GM21825 (cell line): ENCODE measurements around the gene TMEM144.

ENCODE experiments used
- ATAC-seq: cut with Tn5 transposase; IDR thresholded peaks from one replicate; pipeline ENCODE4 v1.9.1; 2021; ENCODE audit warnings: mild to moderate bottlenecking, moderate library complexity; ENCODE audit not compliant: unreplicated experiment

TMEM144 gene

DNA sequence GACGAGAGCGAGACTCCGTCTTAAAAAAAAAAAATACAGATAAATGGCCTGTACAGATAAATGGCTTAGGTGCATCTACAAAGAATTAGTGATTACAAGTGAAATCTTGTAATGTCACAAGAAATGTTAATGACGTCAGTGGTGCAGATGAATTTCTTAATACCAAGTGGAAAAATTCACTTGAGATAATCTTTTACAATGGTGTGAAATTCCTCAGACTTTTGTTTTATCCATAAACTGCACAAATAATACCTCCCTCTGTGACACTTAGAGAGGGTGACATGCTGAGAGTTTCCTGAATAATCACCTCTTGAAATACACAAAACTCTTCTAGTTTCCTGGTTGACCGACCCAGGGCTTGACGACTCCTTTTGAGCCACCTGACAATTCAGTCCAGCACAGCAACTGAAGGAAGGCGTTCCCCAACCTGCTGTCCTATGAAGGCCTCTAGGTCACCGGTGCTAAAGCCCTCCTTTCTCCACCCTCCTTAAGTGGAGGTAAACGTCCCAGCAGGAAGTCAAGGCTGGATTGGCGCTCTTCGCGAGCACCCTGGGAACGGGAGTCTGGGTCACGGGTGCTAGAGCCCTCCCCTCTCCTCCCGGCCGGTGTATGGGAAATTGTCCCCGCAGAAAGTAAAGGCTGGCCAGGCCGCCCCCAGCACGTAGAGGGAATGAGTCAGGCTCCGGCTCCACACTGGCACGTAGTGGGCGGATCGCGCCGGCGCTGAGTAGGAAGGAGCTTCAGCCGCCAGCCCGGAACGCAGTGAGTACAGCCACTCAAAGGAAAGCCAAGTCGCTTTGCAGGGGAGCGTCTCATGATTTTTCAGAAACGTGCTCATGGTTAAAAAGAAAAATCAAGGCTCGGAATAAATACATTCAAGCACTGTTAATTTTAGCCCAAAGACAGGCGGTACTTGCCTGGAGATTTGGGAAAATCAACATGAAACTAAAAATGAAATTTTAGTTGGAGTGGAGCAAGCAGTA, at the start of gene TMEM144:
TMEM144 (plus strand) TSS at position 662 of the 983 bp plus-strand sequence. CDS start 2,182 bp downstream, outside the sequence.
- peak; percentile 94 for ATAC-seq

DNA sequence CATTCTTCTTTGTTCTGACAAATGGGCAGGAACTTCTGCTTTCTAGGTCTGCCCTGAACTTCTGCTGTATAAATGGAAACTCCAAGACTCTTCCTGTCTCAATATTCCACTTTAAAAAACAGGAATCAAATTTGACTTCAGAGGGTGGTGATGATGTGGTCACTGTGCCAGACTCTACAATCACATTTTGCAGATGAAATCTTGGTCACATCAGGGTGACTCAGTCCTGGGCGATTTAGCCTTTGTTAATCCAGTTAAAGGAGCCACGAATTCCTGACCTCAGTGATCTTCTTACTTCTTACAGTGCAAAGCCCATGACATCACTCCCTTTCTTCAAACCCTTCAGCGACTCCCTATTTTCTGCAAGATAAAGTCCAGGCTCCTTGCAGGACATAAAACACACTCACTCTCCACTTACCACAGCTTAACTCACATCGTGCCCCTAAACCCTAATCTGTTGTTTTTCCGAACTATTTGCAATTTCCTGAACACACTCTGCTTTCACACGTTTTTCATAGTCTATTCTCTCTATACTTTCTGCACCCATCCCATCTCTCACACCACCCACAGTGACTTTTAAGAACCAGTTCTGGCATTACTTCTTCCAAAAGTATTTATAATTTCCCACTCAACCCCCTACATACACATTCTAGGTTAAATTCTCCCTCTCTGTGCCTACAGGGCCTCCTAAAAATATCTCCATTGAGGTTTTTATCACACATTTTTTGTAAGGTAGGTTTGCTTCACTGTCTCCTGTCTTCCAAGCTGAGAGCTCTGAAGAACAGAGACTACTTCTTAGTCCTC, 48.5 kb upstream of the TMEM144 start:
- no peak for ATAC-seq

DNA sequence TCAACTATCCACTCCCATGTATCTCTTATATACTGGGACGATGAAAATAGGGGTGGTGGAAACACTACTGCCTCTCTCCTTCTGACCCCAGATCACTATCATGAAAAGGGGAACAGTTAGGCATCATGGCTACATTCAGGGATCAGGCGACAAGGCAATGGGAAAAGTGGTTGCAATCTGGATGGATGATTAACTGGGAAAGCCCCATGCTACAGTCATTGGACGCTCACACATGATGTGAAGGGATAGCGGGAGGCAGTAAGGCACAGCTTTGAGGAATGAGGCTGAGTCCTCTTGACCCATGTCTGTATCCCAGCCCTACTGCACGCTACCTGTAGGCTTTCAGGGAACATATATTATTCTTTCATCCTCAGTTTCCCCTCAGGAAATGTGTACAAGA, 47.7 kb upstream of the TMEM144 start:
- no peak for ATAC-seq

DNA sequence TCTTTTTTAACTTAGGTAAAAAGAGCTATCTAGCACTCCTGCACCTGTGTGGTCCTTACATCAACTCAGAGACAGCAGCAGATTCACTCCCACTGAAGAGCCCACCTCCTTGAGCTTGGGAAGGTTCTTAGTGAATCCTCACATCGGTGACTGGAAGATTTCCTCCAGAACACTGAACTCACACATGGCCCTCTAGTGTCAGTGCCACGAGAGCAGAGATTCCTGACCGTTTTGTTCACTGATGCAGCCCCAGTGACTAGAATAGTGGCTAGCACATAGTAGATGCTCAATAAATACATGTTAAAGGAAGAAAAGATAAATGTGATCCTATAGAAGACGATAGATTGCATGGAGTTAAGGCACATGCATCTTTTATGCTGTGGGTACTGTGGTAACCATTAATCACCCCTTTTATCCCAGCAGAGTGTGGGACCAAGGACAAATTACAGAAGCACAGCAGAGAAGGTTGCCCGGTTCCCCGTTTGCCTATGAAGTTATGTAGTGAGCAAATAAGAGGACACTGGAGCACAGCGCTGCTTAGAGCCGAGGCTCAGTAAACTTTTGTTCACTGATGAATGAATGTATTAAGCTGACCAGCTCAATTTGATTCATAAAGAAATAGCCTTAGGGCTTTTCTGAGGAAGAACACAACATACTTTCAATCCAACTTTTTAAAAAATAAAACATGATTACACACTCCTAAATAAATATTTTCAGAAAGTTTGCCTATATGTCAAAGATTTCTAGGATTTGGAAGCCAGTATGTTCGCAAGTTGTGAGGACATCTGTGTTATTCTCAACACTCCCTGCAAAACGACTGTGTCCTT, 46.1 kb upstream of the TMEM144 start:
- ATAC-seq, result no peak

DNA sequence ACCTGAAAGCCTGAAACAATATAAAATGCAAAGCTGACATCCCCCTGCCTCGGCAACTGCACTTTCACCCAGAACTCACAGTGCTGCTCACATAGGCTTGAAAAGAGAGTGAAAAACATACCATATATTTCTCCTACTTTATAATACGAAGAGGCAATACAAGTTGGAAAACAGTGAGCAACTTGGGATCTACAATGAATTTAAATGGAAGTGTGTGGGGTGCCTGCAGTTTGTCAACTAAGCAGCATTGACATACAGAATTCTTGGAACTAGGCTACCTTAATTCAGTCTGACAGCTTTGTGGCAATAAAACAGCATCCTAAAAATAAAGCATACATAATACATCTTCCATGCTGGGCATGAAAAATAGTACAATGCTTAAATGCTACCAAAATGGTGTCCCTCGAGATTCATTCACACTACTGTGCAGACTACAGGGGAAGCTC, 45.5 kb upstream of the TMEM144 start:
- ATAC-seq, result no peak

DNA sequence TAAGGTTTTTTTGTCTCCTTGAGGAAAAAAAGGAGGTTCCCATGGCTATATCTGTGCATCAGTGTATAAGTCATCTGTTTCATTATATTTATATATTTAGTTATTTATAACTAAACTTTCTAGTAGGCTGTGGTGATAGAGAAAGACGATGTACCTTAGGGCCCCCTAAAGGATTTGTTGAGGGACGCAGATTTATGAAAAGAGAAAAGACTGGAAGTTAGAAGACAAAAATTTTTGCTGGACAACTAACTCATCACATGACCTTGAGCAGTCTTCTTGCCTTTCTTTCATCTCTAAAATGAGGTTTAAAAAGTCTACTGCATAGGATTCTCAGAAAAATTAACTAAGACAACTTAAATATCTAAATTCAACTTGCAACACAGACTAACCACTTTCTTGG, 43.6 kb upstream of the TMEM144 start:
- ATAC-seq, result no peak

DNA sequence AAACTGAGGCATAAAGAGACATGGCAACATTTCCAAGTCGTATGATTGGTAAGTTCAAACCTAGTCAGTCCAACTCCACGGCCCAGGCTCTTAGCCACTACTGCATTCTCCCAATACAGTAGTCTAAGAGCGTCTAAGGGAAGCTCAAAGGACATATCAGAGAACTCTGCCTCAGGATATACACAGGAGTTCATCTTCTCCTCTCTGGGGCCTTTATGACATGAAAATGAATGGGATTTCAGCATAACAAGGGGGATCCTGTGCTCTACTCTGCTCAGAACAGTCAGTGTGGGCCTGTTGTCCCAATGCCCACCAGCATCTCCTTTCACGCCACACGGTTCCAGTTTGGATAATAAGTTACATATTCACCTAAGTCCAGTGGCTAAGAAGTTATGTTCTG, 41.7 kb upstream of the TMEM144 start:
- ATAC-seq, result no peak

DNA sequence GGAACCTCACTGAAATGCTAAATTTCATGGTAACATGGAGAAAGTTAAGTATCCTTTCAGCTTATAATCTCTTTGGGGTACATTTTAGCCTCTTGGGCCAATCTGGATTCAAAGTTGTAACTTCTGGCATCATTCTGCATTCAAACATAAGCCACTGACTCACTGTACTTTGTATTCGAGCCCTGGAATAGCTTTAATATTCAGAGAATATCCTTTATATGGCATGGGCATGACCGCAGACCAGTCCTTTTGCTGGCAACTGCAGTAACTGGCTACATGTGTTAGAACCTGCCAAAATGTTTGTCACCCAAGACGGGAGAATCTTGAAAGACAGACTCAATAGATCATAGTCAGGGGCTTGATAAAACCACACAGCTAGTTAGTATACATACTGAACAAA, 40.8 kb upstream of the TMEM144 start:
- ATAC-seq, result no peak

DNA sequence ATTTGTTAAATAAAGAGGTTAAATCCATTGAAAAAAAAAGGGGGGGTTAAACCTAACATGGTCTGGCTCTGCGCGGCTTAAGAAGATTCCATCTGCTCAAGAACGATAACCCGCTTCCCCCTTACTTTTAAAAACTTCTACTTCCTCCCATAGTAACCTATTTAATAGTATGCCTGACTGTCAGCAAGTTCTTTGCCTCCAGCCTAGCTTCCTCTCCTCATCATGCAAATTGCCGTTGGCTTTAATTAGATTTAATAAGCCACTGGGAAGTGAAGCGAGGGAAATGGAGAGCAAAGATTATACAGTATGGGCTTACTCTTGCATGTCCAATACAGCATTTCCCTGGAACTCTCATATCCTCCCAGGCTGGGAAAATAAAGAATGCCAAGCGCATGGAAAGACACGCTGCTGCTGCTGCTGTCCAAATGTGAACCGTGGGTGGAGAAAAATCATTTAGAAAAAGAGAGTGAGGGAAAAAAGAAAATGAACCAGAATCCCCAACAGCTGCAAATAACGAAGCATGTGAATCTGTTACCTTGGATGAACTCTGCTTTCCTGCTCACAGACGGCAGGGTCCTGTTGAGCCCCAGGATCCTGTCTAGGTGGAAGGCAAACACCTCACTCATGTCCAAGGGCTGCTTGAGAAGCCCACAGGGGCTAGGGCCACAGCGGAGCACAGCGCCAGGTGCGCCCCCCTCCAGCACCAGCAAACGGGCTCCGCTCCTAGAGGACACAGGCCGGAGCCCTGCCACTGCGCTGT, 40.2 kb upstream of the TMEM144 start:
- no peak for ATAC-seq

DNA sequence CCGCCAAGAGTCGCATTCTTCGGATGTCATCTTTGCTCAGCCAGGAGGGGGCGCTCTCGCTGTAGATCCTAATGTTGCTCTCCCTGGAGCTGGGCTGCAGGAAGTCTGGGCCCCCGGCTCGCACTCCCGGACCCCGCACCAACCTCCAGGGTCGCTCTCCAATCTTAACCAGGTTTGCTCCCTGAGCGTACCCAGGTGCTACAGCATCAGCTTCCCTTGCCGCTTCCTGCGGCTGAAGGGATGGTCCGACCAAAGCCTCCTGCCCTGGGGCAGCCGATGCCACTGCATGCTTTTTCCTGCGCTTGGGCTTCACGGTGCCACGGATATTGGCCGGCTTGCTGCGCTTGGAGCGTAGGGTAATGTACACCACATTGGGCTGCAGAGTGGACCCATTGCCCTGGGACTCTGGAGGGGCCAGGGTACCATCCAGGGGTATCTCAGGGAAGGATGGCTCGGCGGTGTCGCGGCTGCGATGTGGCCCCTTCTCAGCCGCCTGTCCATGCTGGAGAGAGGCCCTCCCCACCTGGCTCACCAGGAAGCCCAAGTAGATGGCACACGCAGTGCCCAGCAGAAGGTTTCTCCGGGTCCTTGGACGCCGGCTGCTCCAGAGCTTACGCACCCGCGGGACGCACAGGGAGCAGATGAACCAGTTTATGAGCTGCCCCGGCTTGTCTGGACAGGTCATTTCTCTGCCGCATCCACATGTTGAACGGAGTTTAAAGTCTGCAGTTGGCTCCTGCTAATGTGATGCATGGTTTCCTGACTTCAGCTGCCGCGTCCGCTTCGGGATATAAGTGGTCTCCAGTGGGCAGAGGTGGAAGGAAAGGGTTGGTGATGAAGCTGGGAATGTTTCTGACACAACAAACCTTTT, 39.4 kb upstream of the TMEM144 start:
- ATAC-seq, result no peak

DNA sequence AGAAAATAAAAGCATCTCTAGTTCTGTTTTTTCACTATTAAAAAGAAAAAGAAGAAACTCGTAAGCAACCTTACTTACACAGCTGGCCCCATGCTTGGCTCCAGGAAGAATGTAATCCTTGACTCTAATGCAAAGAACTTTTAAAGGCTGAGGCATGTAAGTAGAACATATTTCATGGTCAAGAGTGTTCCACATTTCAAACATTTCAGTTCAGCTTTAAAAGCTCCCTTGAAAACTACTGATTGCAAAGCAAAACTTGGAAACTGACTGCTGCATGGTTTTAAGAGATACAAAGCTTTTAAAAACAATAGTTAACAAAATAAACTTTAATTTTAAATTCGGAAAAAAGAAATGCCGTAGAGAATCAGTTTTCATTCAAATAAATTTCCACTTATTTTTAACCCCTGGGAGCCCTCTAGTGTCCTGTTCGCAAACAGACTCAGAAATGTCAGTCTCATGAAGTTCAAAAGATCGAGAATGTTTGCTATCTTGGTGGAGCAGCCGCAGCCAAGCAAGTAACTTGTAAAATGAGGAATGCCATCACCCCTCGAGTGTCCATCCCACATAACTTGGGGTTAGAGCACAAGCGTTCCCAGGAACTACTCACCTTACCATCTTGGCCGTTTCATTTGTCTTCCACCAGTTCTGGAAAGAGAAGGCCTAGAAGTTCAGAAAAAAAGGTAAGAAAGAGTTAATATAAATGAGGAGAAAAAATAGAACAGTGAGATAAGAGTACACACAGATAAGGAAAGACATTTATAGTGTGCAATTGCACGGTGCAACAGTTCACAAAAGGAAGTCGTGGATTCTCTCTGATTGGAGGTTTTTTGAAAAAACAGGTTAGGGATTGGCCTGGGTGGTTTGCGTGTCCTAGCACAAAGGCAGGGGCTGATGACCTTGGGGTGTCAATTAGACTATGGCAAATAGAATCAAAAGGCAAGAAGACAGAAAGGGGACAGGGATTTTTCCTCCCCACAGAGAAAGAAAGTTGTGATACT, 37.7 kb upstream of the TMEM144 start, which contains the start of gene GASK1B:
GASK1B (minus strand) TSS at position 765 of the 998 bp plus-strand sequence. CDS start 1,650 bp downstream, outside the sequence.
- no peak for ATAC-seq

DNA sequence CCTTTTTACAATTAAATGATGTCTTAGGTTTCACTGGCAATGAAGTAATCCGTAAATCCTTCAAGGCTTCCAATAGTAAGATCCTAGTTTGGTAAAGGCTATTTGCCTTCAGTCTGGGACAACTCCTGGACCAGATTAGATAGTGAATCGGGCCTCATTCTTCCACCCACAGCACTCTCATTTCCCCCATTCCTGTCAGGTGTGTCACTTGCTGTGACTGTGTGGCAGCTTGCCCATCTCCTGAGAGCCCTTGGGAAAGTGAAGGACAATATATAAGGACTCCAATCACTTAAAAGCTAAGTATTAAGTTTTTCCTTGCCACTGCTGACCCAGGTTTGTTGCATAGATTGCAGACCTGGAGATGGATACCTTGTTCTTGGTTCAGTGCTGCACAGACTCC, 34.2 kb upstream of the TMEM144 start:
- ATAC-seq, result no peak

DNA sequence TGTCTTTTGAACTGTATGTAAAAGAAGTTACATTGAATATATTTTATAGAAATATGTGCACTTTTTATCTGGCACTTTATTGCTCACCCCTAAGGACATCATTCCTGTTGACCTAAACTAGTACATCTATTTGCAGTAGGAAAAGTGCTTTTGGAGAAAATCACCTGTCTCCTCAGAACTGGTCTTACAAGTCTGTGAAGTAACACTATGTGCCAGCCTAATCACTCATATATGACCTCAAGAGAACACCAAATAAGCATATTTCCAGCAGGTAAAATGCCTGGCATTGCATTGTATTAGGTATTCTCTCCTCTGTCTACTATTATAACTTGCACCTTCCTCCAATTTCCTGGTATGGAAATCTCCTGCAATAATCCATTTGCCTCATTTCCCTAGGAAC, 33.5 kb upstream of the TMEM144 start:
- no peak for ATAC-seq

DNA sequence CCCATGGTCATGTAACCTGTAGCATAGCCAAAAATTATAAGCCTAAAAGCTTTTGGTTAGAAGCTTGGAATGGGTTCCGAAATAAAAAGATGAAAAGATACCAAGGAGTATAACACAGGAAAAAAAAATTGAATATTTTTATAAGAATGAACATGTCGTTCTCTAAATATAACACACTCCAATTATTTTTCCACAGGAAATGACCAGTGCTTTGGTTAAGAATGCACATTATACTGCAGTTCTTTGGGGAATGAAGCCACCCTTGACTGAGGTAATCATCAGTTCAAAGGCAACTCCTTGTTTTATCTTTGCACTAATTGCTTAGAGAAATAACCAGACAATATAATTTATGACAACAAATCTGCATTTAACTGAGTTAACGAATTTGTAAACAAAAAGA, 30.8 kb upstream of the TMEM144 start:
- ATAC-seq, result no peak

DNA sequence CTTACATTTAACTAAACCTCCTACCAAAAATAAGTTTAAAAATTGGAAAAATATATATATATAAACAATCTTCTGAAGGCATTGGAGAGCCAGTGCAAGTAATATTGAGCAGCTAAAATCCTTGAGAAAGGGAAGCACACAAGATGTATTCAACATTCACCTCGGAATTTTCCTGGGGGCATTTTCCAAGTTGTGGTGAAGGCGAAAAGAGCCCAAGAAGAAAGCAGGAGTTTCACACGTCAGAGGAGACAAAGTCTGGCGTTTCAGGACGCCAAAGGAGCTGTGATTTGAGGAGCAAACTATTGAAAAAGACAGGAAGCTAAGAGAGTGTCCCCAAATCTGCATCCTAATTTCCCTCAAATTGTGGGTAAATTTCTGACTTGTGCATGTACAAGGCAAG, 28.4 kb upstream of the TMEM144 start:
- ATAC-seq, result no peak

DNA sequence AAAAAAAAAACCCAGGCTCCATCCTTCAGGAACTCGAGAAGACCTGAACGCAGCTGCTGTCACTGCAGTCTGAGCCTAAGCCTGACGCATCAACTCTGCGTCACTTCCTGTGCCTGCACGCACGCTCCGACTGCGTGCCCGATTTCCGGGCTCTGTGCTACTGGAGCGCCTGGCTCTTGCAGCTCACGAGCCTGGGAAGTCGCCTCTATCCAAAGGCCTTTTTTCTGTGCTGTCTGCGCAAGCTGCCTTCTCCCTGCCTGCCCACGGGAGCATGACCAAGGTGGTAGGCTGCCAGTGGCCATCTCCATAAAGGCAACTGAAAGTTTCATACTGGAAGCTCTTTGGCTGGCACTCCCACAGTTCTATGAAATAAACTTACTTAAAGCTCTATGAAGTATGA, 27.6 kb upstream of the TMEM144 start:
- ATAC-seq, result no peak

DNA sequence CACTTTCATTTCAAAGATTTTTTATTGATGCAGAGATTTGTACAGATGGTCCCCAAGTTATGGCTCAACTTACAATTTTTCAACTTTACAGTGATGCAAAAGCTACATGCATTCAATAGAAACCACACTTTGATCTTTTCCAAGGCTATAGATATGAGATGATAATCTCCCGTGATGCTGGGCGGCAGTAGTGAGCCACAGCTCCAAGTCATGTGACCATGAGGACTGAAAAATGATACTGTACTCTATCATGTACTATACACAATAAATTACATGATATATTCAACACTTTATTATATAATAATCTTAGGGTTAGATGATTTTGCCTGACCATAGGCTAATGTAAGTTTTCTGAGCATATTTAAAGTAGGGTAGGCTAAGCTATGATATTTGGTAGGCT, 23.5 kb upstream of the TMEM144 start:
- ATAC-seq, result no peak

DNA sequence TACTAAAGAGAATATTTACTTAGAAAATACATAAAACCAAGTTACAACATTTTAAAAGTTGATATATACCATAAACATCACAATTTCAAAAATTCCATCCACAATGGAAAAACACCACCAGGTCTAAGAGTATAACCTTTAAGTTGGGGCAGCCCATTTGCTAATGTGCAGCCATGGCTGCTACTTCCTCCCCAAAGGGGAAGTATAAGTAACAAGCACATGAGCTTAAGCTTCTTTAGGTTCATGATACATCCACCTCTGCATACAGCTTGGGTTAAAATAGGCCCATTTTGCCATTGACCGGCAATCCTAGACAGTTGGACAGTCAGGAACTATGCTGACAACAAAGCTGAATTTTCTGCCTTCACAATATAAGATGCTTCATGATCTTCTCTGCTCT, 20.9 kb upstream of the TMEM144 start:
- no peak for ATAC-seq
